Natural killer cell (primary cell): ENCODE results near the gene GABBR2. TPM values are rescaled to one million over a fixed set of nuclear protein-coding genes. Genes with fewer than 3 reads are reported as not detected.

Source experiments
- ATAC-seq, 3 donors: fragments of 150-1000 bp in 2 of 3; fragments of 200-7000 bp in 1 of 3; cut with Tn5 transposase; 1 replicate in 1 of 3; 2 replicates in 2 of 3; pipeline ENCODE4 v1.10.0; 2021; ENCODE audit warnings: mild to moderate bottlenecking in 2 of 3, moderate library complexity in 2 of 3
- DNase-seq, 2 donors: peaks; one replicate each; pipeline versions ENCODE4 v3.0.0 to v3.0.0-alpha.2; 2013 to 2021; ENCODE audit warnings: mixed read lengths in 1 of 2
- H3K27ac ChIP-seq: one replicate; pipeline ENCODE4 v1.5.1; 2013; ENCODE audit warnings: mild to moderate bottlenecking, low read length
- H3K27me3 ChIP-seq: one replicate; pipeline ENCODE4 v1.6.1; 2013; ENCODE audit warnings: low read length; ENCODE audit not compliant: control insufficient read depth, insufficient read depth
- H3K36me3 ChIP-seq: one replicate; pipeline ENCODE4 v1.6.1; 2013; ENCODE audit warnings: low read length; ENCODE audit not compliant: control insufficient read depth, insufficient read depth
- H3K4me1 ChIP-seq: one replicate; pipeline ENCODE4 v1.6.1; 2013; ENCODE audit warnings: low read length; ENCODE audit not compliant: control insufficient read depth, insufficient read depth
- H3K4me3 ChIP-seq: one replicate; pipeline ENCODE4 v1.5.1; 2013; ENCODE audit warnings: low read length
- H3K9me3 ChIP-seq: one replicate; pipeline ENCODE4 v1.6.1; 2013; ENCODE audit warnings: low read length; ENCODE audit not compliant: control insufficient read depth, insufficient read depth
- H3K27ac Mint-ChIP-seq, 2 donors: one replicate each; pipeline ENCODE4 v1.8.0; 2022; ENCODE audit warnings: mild to moderate bottlenecking in 2 of 2, mixed read lengths in 2 of 2, moderate library complexity in 1 of 2
- H3K27me3 Mint-ChIP-seq, 2 donors: one replicate each; pipeline ENCODE4 v1.8.0; 2022; ENCODE audit warnings: low read depth in 2 of 2, mixed read lengths in 2 of 2
- H3K36me3 Mint-ChIP-seq: one replicate; pipeline ENCODE4 v1.8.0; 2022; ENCODE audit warnings: mixed read lengths
- H3K4me1 Mint-ChIP-seq, 2 donors: one replicate each; pipeline ENCODE4 v1.8.0; 2022; ENCODE audit warnings: mixed read lengths in 2 of 2
- H3K4me3 Mint-ChIP-seq: one replicate; pipeline ENCODE4 v1.8.0; 2022; ENCODE audit warnings: mild to moderate bottlenecking, moderate library complexity, mixed read lengths
- H3K9me3 Mint-ChIP-seq, 2 donors: one replicate each; pipeline ENCODE4 v1.8.0; 2022; ENCODE audit warnings: mixed read lengths in 2 of 2
- WGBS: methylation state at CpG from one replicate; pipeline ENCODE4 v1.1.7; 2013; ENCODE audit warnings: missing lambda C conversion rate; ENCODE audit not compliant: insufficient coverage; 5-methylcytosine and 5-hydroxymethylcytosine counted together
- intact Hi-C: fragments of 100-400 bp; cut with micrococcal nuclease; formaldehyde crosslinking; loops from one replicate; pipeline ENCODE4 v1.14.2; 2022
- total RNA-seq, 4 donors: library from RNA; stranded (reverse); fragments of 120-200 nt in 1 of 4; gene quantifications; one replicate each; pipeline versions ENCODE4 v1.2.3 to v1.2.4, GENCODE V29; 2013 to 2022
- TF ChIP-seq, protein P1 (sequence below): fragments of 200-600 bp; IDR thresholded peaks from one replicate; pipeline ENCODE4 v1.8.0; 2022; ENCODE audit warnings: antibody characterized with exemption

The GABBR2 gene
- total RNA-seq, 3 donors from 2014 or later (not counting 1 experiment from before 2014, with no cell fraction given), result not detected

DNA sequence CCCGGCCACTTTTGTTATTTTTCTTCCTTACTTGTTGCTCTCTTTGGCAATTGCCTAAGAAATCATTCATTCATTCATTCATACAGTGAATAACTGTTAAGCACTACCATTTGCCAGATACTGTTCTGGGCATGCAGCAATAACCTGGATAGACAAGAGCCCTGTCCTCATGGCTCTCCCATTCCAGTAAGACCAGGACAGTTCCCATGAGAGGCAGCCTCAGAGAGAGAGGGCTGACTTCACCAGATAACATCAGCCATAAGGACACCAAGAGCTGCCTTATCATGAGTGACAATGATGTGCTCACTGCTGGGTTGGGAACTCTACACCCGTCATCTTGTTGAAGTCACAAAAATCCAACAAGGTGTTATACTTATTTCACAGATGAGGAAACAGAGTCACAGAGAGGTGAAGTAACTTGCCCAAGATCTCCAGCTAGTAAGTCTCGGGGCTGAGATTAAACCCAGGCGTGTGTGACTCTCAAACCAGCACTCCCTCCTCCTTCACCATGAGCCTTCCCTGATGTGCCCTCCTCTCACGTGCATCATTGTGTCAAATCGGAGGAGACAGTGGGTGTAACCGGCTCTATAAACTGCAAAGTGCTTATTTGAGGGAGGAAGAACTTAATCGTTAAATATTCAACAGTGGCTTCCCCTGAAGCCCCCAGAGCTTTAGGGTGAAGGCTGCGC, 392.1 kb downstream of the GABBR2 start:
- 87% methylated on average over 9 of the region's 9 CpGs for WGBS
- Mint-ChIP-seq H3K27ac (no peak overlapping the region), H3K4me1 (peaks cover 0 to 5% of the 10 kb centered on the region in 2 donors), H3K4me3 (no peak overlapping the region), H3K27me3 (peaks cover 0 to 3% of the 10 kb centered on the region in 2 donors), H3K36me3 (no peaks in the 10 kb centered on the region), H3K9me3 (no peaks in the 10 kb centered on the region)
- Histone ChIP-seq H3K9me3 (no peaks in the 10 kb centered on the region), H3K4me1 (no peaks in the 10 kb centered on the region), H3K27me3 (no peaks in the 10 kb centered on the region), H3K27ac (no peak overlapping the region), H3K36me3 (no peaks in the 10 kb centered on the region), H3K4me3 (no peak overlapping the region)
- TF ChIP-seq, protein P1, sequence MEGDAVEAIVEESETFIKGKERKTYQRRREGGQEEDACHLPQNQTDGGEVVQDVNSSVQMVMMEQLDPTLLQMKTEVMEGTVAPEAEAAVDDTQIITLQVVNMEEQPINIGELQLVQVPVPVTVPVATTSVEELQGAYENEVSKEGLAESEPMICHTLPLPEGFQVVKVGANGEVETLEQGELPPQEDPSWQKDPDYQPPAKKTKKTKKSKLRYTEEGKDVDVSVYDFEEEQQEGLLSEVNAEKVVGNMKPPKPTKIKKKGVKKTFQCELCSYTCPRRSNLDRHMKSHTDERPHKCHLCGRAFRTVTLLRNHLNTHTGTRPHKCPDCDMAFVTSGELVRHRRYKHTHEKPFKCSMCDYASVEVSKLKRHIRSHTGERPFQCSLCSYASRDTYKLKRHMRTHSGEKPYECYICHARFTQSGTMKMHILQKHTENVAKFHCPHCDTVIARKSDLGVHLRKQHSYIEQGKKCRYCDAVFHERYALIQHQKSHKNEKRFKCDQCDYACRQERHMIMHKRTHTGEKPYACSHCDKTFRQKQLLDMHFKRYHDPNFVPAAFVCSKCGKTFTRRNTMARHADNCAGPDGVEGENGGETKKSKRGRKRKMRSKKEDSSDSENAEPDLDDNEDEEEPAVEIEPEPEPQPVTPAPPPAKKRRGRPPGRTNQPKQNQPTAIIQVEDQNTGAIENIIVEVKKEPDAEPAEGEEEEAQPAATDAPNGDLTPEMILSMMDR, result no peak
- DNase-seq (no peak), ATAC-seq (no peak)
- intact Hi-C loops, result no loop called here

DNA sequence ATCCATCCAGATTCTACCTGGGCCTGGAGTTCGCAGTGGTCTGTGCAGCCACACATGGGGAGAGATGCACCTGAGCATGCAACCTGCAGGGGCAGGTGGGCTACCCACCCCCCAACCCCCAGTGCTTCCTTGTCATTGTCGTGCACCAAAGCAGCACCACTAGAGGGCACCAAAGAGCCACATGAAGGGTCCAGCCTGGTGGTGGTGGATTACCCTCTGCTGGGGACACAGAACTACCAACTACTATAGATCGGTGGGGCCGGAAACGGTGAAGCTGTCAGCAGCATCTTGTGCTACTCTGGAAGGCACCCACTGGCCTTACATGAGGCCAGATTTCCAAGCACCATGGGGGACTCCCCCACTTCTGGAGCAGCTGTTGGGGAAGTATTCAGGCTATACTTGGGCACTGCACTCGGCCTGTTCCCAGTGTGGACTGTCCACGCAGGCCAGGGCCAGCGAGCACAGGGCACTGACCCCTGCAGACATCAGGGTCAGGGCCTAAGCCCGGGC, 393.1 kb downstream of the GABBR2 start:
- no peaks in the 10 kb centered on the region for H3K36me3 Mint-ChIP-seq
- Histone ChIP-seq H3K9me3 (no peaks in the 10 kb centered on the region), H3K4me3 (no peak overlapping the region), H3K4me1 (no peaks in the 10 kb centered on the region), H3K27me3 (no peaks in the 10 kb centered on the region), H3K36me3 (no peaks in the 10 kb centered on the region), H3K27ac (no peak overlapping the region)
- peak; percentile 66 to 86 for DNase-seq
- H3K9me3 Mint-ChIP-seq, result no peaks in the 10 kb centered on the region
- H3K27ac Mint-ChIP-seq, result no peak overlapping the region
- H3K4me3 Mint-ChIP-seq, result no peak overlapping the region
- 41% methylated on average over 9 of the region's 9 CpGs for WGBS
- peaks cover 0 to 3% of the 10 kb centered on the region in 2 donors for H3K27me3 Mint-ChIP-seq
- ATAC-seq, result peak; percentile 87 to 95 (median 88)
- peaks cover 0 to 5% of the 10 kb centered on the region in 2 donors for H3K4me1 Mint-ChIP-seq
- TF ChIP-seq, protein P1, result peak; percentile 81
- intact Hi-C loops, result loop anchor here (2.0 kb wide), 2 partner anchors 461 to 475 kb away; no protein-coding TSS in a partner anchor

DNA sequence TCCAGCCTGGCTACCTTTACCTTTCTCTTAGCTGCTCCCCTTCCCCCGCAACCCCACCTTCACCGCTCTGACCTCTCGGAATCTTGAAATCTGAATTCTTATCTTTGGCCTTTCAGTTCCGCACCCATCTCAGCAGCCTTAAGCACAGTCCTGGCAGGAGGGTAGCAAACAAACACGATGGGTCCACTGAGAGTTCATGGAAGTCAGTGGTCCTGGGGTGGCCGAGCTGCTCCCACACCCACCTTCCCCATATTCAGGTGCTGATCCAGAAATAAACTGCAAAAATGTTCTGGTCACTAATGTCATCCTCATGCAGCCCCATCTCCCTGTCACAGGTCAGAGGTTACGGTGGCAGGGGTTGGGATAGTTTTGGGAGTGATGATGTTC, 393.7 kb downstream of the GABBR2 start:
- TF ChIP-seq, protein P1, result no peak
- Mint-ChIP-seq H3K4me3 (no peak overlapping the region), H3K27ac (no peak overlapping the region), H3K27me3 (peaks cover 0 to 3% of the 10 kb centered on the region in 2 donors), H3K4me1 (peaks cover 0 to 5% of the 10 kb centered on the region in 2 donors), H3K36me3 (no peaks in the 10 kb centered on the region), H3K9me3 (no peaks in the 10 kb centered on the region)
- H3K27me3 ChIP-seq, result no peaks in the 10 kb centered on the region
- H3K27ac ChIP-seq, result no peak overlapping the region
- DNase-seq (no peak), ATAC-seq (no peak)
- no peaks in the 10 kb centered on the region for H3K4me1 ChIP-seq
- intact Hi-C loops, result loop anchor here (2.0 kb wide), 2 partner anchors 462 to 476 kb away; no protein-coding TSS in a partner anchor
- 83% methylated on average over 7 of the region's 7 CpGs for WGBS
- no peak overlapping the region for H3K4me3 ChIP-seq
- H3K36me3 ChIP-seq, result no peaks in the 10 kb centered on the region
- H3K9me3 ChIP-seq, result no peaks in the 10 kb centered on the region
